ENCODE data around the gene SELENOK.

SELENOK gene

DNA sequence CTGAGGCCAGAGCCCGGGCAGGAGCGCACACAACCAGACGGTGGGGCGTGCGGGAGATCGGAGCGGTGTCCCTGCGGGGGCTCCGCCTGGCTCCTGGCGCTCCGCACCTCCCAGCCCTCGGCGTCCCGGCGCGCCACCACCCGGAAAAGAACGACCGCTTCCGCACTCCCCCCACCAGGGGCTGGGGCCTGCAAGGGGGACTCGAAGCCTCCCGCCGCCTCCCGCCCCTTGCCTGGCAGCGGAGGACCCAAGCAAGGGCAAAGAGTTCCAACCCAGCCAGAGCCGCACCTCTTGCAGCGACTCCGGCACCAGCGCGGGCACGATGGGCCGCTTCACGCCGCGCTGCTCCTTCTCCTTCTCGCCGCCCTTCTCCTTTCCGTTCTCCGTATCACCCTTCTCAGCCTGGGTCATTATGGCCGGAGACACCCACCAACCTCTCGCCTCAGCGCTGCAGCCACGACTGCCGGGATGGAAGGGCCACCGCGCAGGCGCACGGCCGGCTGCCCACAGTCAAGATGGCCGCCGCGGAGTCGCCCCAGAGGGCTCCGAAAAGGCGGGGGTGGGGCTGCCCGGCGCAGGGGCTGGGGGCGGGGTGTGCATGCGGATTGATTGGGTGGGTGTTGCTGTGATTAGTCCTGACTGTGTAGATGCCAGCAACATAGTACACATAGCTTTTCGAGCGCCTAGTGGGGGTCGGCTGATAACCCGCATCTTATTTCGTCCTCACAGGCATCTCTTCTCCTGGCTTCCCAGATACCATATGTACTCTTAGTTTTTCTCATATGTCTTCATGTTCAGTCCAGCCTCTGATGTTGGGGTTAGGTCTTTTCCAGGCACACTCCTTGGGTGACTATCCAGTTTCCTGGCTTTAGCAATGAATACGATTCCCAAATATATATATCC is 9.7 kb downstream of the SELENOK start, which contains the start of gene ACTR8:
TSS of gene ACTR8 (minus strand) at position 462 of the 903 bp plus-strand sequence. CDS start at position 411, 51 bp downstream.
- DNase-seq = peak; percentile 77

- DNase-seq = no peak
Measured at GRCh38 chr3:53880396-53881345, 11.0 kb downstream of the SELENOK start.

DNA sequence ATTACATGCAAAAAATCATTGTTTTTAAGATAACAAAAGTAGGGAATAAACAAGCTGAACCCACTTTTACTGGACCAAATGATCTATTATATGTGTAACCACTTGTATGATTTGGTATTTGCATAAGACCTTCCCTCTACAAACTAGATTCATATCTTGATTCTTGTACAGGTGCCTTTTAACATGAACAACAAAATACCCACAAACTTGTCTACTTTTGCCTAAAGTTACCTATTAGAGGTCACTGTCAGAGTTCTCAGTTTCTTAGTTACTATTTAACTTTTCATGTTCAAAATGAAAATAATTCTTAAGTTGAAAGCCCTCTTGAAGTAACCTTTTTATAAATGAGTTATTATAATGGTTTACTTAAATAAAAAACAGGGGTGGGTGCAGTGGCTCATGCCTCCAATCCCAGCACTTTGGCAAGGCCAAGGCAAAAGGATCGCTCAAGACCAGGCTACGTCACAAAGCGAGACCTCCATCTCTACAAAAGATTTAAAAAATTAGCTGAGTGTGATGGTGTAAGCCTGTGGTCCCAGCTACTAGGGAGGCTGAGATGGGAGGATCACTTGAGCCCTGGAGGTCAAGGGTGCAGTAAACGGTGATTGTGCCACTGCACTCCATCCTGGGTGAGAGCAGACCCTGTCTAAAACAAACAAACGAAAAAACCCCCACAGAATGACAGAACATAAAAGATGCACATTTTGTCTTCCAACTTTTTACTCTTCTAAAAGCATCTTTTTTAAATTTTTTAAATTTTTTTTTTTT is 25.7 kb downstream of the SELENOK start:
- no peak for DNase-seq

GRCh38 chr3:53863145-53863544 is 28.5 kb downstream of the SELENOK start:
- DNase-seq = no peak

DNA sequence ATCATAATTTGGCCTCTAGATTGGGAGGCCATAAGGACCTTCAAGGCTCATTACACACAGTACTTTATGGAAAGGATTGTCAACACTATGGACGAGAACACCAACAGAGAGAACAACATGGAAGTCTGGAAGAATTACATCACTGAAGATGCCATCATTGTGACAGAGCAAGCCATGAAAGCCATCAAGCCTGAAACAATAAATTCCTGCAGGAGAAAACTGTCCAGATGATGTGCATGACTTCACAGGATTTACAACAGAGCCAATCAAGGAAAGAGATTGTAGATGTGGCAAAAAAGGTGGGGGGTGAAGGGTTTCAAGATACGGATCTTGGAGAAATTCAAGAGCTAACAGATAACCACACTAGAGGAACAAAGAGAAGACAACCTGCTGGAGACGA is 29.4 kb downstream of the SELENOK start:
- DNase-seq = no peak

DNA sequence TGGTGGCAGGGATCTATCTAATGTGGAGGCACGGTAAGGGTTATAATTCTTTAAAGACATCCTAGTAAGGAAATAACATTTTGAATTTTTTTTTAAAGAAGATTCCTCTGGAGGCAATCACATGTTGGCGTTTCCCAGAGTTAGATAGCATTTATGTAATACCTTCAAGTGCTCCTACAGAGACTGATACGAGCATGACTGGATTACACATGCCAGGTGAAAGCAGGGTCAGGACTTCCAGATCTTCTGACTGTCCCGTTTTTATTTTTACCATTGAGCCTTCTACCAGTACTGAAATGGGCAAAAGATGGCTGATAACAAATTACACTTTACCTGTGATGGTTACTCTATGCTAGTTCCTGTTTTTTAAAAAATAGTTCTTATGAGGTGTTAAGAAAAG is 31.5 kb downstream of the SELENOK start:
- no peak for DNase-seq

- DNase-seq = no peak
Measured at GRCh38 chr3:53859178-53859577, 32.5 kb downstream of the SELENOK start.

DNA sequence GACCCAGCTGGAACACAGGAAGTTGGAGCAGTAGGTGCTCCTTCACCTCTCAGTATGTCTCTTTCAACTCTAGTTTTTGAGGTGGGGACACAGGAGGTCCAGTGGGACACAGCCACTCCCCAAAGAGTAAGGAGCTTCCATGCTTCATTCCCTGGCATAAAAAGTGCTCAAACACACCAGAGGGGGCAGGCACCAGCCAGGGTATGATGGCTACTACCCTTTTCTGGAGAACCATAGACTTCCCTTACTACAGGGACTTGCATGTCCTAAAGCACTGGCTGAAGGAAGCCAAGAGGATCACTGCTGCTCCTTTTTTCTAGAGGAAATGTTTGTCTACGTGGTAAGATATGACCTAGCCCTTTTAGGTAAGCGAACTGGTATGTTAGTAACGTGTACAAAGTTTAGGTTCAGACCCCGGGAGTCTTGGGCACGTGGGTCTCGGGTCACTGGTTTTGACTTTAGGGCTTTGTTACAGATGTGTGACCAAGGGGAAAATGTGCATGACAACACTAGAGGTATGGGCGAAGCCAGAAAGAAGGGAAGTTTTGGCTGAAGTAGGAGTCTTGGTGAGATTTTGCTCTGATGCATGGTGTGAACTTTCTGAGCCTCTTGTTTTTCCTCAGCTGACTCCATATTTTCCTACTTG is 33.4 kb downstream of the SELENOK start:
- no peak for DNase-seq

- DNase-seq = no peak
Measured at GRCh38 chr3:53856964-53857363, 34.7 kb downstream of the SELENOK start.

- DNase-seq = no peak
Measured at GRCh38 chr3:53850895-53851294, 40.8 kb downstream of the SELENOK start.

- no peak for DNase-seq
Measured at GRCh38 chr3:53849916-53850315, 41.7 kb downstream of the SELENOK start.

DNA sequence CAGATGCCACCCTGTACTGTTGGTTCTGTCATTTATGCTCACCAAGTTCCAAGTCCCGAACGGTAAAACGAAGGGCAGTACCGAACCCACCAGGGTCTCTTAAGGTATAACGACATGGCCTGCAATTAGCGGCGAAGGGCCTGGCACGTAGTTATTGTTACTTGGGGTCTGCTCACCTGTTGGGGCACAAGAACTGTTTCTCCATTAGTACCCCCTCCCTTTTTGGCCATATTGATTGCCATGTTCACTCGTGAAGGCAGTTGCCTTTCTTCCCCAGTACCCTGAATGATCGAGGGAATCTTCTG is 44.9 kb downstream of the SELENOK start:
- DNase-seq = no peak

- no peak for DNase-seq
Measured at GRCh38 chr3:53846134-53846850, 45.4 kb downstream of the SELENOK start, which contains the start of the genes CHDH and IL17RB. Gene CHDH (minus strand): TSS chr3:53846419. CDS start chr3:53824008, 22,411 bp downstream. Gene IL17RB (plus strand): TSS chr3:53846568. CDS start chr3:53846589, 21 bp downstream.

DNA sequence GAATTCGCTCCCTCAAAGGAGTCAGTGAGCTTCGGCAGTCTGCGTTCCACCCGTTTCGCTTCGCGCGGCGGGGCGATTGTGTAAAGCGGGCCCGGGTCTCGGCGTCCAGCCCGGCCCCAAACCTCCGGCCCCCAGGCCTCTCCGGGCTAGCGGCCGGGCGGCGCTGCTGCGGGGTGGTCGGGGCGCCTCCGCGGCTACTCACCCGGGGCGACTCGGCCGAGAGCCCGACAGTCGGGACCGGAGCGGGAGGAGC is 45.9 kb downstream of the SELENOK start:
- DNase-seq = no peak

GRCh38 chr3:53845103-53845880 is 46.4 kb downstream of the SELENOK start:
- no peak for DNase-seq

DNA sequence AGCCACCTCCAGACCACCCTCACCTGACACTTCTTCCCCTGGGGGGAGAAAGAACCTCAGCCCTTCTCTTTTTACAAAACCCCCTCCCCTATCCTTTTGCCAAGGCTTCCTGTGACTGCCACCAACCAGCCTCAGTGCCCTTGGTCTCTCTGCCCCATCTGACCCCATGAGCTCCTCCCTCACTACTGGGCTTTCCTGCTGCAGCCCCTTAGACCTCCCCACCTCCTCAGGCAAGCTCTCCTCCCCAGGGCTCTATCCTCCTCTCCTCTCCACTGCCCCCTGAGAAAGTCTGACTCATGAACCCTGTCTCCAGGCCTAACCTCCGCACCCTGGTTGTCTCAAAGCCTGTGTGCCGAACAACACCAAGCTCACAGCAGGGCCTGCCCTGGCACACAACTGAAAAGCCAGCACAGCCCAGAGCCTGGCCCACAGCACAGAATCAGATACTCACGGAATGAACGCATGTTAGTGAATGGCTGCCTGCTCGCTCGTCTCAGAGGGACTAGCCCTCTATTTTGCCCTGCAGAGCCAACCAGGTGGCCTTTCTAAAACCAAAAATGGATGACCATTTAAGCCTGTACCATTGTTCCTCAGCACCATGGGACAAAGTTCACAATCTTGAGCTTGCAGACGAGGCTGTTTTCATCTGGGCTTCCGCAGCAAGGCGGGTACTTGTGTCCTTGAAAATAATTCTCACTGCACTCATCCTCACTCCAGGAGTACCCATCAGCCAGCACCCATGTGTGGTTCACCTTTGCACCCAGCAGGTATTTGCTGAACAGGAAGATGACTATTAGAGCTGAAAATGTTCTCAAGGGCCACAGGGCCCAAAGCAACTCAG is 47.2 kb downstream of the SELENOK start:
- DNase-seq = no peak

DNA sequence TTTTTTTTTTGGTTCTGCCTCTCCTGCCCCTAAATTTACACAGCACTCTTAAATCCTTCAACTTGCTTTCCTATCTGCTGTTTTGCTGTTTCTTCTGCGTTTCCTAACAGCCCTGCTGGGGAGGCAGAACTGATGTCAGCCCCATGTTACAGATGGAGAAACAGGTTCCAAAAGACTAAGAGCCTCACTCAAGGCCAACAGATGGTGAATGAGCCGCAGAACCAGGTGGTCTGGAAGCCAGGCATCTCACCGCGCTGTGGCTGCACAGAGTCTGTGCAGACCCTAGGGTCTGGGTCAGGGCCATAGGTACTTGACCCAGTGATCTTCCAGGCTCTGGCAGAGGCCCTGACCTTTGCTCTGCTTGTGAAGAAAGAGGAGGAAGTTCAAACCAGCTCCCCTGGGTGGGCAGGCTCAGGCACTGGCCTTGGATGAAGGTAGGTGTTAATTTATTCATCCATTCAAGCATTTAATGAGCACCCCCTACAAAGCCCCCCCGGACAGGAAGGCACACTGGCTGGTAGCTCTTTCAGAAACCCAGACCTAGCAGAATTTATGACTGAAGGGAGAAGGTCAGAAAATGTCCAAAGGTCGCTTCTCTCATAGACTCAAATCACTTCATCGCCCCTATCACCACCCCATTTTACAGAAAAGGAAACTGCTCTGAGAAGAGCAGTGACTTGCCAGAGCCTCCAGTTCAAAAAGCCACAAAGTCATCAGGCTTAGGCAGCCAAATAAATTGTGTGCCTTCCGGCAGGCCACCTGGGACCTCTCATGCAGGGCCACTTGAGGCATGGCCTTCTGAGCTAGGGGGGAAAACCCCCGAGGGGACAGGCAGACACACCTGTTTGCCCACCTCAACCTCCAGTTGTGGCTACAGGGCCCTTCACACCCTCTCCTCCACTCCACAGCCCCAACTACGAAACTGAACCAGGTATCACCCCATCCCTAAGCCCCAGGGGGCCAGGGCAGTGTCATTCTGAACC is 48.2 kb downstream of the SELENOK start:
- no peak for DNase-seq

- no peak for DNase-seq
Measured at GRCh38 chr3:53842436-53843194, 49.0 kb downstream of the SELENOK start.

All from activated CD4-positive, alpha-beta T cell treated with anti-CD3 and anti-CD28 coated beads for 1 hour (primary cell).